SK-N-SH (cell line): Measurements from ENCODE around the gene IRF2. TPM values are rescaled to one million over a fixed set of nuclear protein-coding genes. Genes with fewer than 3 reads are reported as not detected.

Source experiments
- CTCF ChIA-PET: fragments of 300-600, 350-600 bp; formaldehyde crosslinking; extraction: SDS; loops from one replicate; lab custom pipeline; 2021; lab: Yijun Ruan, JAX
- POLR2A ChIA-PET: fragments of 350-600 bp; sonication (Branson Sonifier 250); formaldehyde crosslinking; extraction: SDS; loops from one replicate; lab custom pipeline; 2020; ENCODE audit warnings: antibody characterized with exemption, inconsistent platforms; lab: Yijun Ruan, JAX
- DNase-seq: peaks from one replicate; pipeline ENCODE4 v3.0.0; 2012
- H2AFZ ChIP-seq: fragments of 200-600 bp; sonication (generic); 2 replicates; pipeline ENCODE4 v1.8.1; 2016; ENCODE audit warnings: antibody characterized with exemption, mild to moderate bottlenecking, low read depth
- H3F3A ChIP-seq: fragments of 200-600 bp; sonication (generic); replicated peaks from 2 replicates; pipeline ENCODE3; 2016; ENCODE audit warnings: antibody characterized with exemption, mild to moderate bottlenecking; ENCODE audit not compliant: insufficient read depth
- H3K27ac ChIP-seq, 2 experiments: fragments of 200-500 bp in 1 of 2; fragments of 200-600 bp in 1 of 2; sonication (Bioruptor generic) in 1 of 2; sonication (generic), shearing (Covaris generic) in 1 of 2; 2 replicates each; pipeline versions ENCODE4 v1.5.1 to v1.6.1; 2014 to 2016; ENCODE audit warnings: low read depth in 2 of 2, inconsistent platforms in 1 of 2, low read length in 1 of 2, mild to moderate bottlenecking in 1 of 2, mixed read lengths in 1 of 2
- H3K27me3 ChIP-seq: fragments of 200-600 bp; sonication (generic), shearing (Covaris generic); 2 replicates; pipeline ENCODE4 v1.6.1; 2016; ENCODE audit warnings: mixed run types; ENCODE audit not compliant: insufficient read depth
- H3K36me3 ChIP-seq, 2 experiments: fragments of 200-500 bp in 1 of 2; fragments of 200-600 bp in 1 of 2; sonication (Bioruptor generic) in 1 of 2; sonication (generic) in 1 of 2; replicated peaks in 1 of 2; 2 replicates each; pipeline versions ENCODE3 to v1.5.1; 2014 to 2016; ENCODE audit warnings: low read length in 1 of 2, mild to moderate bottlenecking in 1 of 2; ENCODE audit not compliant: insufficient read depth in 2 of 2, control insufficient read depth in 1 of 2
- H3K4me1 ChIP-seq, 2 experiments: fragments of 200-500 bp in 1 of 2; fragments of 200-600 bp in 1 of 2; sonication (Bioruptor generic) in 1 of 2; sonication (generic), shearing (Covaris generic) in 1 of 2; 2 replicates each; pipeline versions ENCODE4 v1.5.1 to v1.6.1; 2014 to 2016; ENCODE audit warnings: low read depth in 1 of 2, low read length in 1 of 2, mixed run types in 1 of 2; ENCODE audit not compliant: insufficient read depth in 2 of 2, control insufficient read depth in 1 of 2
- H3K4me2 ChIP-seq: fragments of 200-600 bp; sonication (generic), shearing (Covaris generic); 2 replicates; pipeline ENCODE4 v1.6.1; 2017; ENCODE audit warnings: mixed run types
- H3K4me3 ChIP-seq, 2 experiments: fragments of 200-500 bp in 1 of 2; fragments of 200-600 bp in 1 of 2; sonication (Bioruptor generic) in 1 of 2; sonication (generic), shearing (Covaris generic) in 1 of 2; 2 replicates each; pipeline versions ENCODE4 v1.5.1 to v1.8.1; 2014 to 2016; ENCODE audit warnings: low read depth in 2 of 2, inconsistent platforms in 1 of 2, low read length in 1 of 2, mild to moderate bottlenecking in 1 of 2, mixed read lengths in 1 of 2, moderate library complexity in 1 of 2
- H3K79me2 ChIP-seq: fragments of 200-600 bp; sonication (generic); 2 replicates; pipeline ENCODE4 v1.8.1; 2017; ENCODE audit warnings: mild to moderate bottlenecking; ENCODE audit not compliant: insufficient read depth
- H3K9ac ChIP-seq: fragments of 200-600 bp; sonication (generic); 2 replicates; pipeline ENCODE4 v1.6.1; 2017; ENCODE audit warnings: mixed run types
- H3K9me2 ChIP-seq: fragments of 200-600 bp; sonication (generic); 2 replicates; pipeline ENCODE4 v1.6.1; 2017; ENCODE audit warnings: mixed run types
- H3K9me3 ChIP-seq: fragments of 200-600 bp; sonication (generic); 2 replicates; pipeline ENCODE4 v1.6.1; 2017; ENCODE audit warnings: mixed run types, mild to moderate bottlenecking, moderate library complexity
- H4K20me1 ChIP-seq: fragments of 200-600 bp; sonication (generic); 2 replicates; pipeline ENCODE4 v1.6.1; 2017; ENCODE audit warnings: mild to moderate bottlenecking, mixed run types; ENCODE audit not compliant: insufficient read depth
- CHD2 ChIP-seq: fragments of 150-350 bp; IDR thresholded peaks from 2 replicates; pipeline ENCODE4 v1.6.1; 2018; ENCODE audit warnings: low read length; ENCODE audit not compliant: partially characterized antibody
- CTCF ChIP-seq: fragments of 200-600 bp; sonication (generic); IDR thresholded peaks from 2 replicates; pipeline ENCODE4 v1.6.1; 2017; ENCODE audit warnings: antibody characterized with exemption, mild to moderate bottlenecking, moderate library complexity
- ELF1 ChIP-seq: IDR thresholded peaks from 2 replicates; pipeline ENCODE4 v1.4.0; 2012
- EP300 ChIP-seq, 2 experiments: IDR thresholded peaks; 2 replicates each; pipeline versions ENCODE4 v1.4.0 to v1.6.1; 2012; ENCODE audit warnings: borderline replicate concordance in 1 of 2, low read depth in 1 of 2, low read length in 1 of 2
- EZH2phosphoT487 ChIP-seq: fragments of 200-600 bp; sonication (generic); IDR thresholded peaks from 2 replicates; pipeline ENCODE4 v1.6.1; 2017; ENCODE audit warnings: low read depth, mixed run types, mild to moderate bottlenecking, antibody characterized with exemption, moderate library complexity, borderline replicate concordance
- FOSL2 ChIP-seq: IDR thresholded peaks from 2 replicates; pipeline ENCODE4 v1.4.0; 2012; ENCODE audit warnings: low read depth, mild to moderate bottlenecking, moderate library complexity, borderline replicate concordance
- FOXM1 ChIP-seq: IDR thresholded peaks from 2 replicates; pipeline ENCODE4 v1.4.0; 2012; ENCODE audit warnings: low read depth, mild to moderate bottlenecking
- GABPA ChIP-seq: IDR thresholded peaks from 2 replicates; pipeline ENCODE4 v1.4.0; 2012; ENCODE audit warnings: low read depth, mild to moderate bottlenecking
- JUND ChIP-seq: IDR thresholded peaks from 2 replicates; pipeline ENCODE4 v1.4.0; 2012
- MEF2A ChIP-seq: IDR thresholded peaks from 2 replicates; pipeline ENCODE4 v1.4.0; 2012; ENCODE audit warnings: low read depth, borderline replicate concordance
- MXI1 ChIP-seq: IDR thresholded peaks from 2 replicates; pipeline ENCODE4 v1.6.1; 2012; ENCODE audit warnings: mild to moderate bottlenecking, low read depth, low read length, improper control_type of control experiment
- NFIC ChIP-seq: IDR thresholded peaks from 2 replicates; pipeline ENCODE4 v1.4.0; 2012; ENCODE audit warnings: borderline replicate concordance
- PBX3 ChIP-seq: IDR thresholded peaks from 2 replicates; pipeline ENCODE4; 2012
- POLR2AphosphoS5 ChIP-seq: IDR thresholded peaks from 2 replicates; pipeline ENCODE4 v1.6.1; 2012; ENCODE audit warnings: low read depth, low read length
- RAD21 ChIP-seq: IDR thresholded peaks from 2 replicates; pipeline ENCODE4 v1.6.1; 2012; ENCODE audit warnings: mild to moderate bottlenecking, low read length
- RCOR1 ChIP-seq: fragments of 150-350 bp; IDR thresholded peaks from 2 replicates; pipeline ENCODE4 v1.6.1; 2017; ENCODE audit warnings: antibody characterized with exemption, low read length
- RFX5 ChIP-seq: IDR thresholded peaks from 2 replicates; pipeline ENCODE4 v1.6.1; 2012; ENCODE audit warnings: mild to moderate bottlenecking, improper control_type of control experiment, low read length
- TAF1 ChIP-seq: IDR thresholded peaks from 2 replicates; pipeline ENCODE4 v1.6.1; 2012; ENCODE audit warnings: low read depth, mild to moderate bottlenecking, low read length, moderate library complexity, borderline replicate concordance
- TCF12 ChIP-seq: IDR thresholded peaks from 2 replicates; pipeline ENCODE4 v1.4.0; 2012
- TEAD4 ChIP-seq: IDR thresholded peaks from 2 replicates; pipeline ENCODE4 v1.4.0; 2012; ENCODE audit warnings: mild to moderate bottlenecking, borderline replicate concordance; ENCODE audit not compliant: insufficient read depth
- USF1 ChIP-seq: IDR thresholded peaks from 2 replicates; pipeline ENCODE4 v1.4.0; 2012; ENCODE audit warnings: low read depth, borderline replicate concordance
- USF2 ChIP-seq: fragments of 150-350 bp; IDR thresholded peaks from 2 replicates; pipeline ENCODE4 v1.6.1; 2017; ENCODE audit warnings: antibody characterized with exemption, low read length, low read depth, borderline replicate concordance
- YY1 ChIP-seq: IDR thresholded peaks from 2 replicates; pipeline ENCODE4 v1.4.0; 2012; ENCODE audit warnings: low read depth, mild to moderate bottlenecking
- ZBTB33 ChIP-seq: IDR thresholded peaks from 2 replicates; pipeline ENCODE4 v1.4.0; 2012; ENCODE audit warnings: low read depth, borderline replicate concordance
- WGBS: methylation state at CpG from one replicate; pipeline ENCODE4 v1.1.6; 2017; ENCODE audit warnings: low lambda C conversion rate; 5-methylcytosine and 5-hydroxymethylcytosine counted together
- polyA plus RNA-seq, 3 experiments: library from polyadenylated mRNA; depleted of rRNA; stranded (reverse); fragments of >200 nt; gene quantifications; 2 replicates each; pipeline ENCODE4 v1.2.3, GENCODE V29; 2012

The IRF2 gene
- polyA plus RNA-seq, 1 of the 3 experiments (the other 2 are of a cell fraction), result 23.3 TPM

- no peak for TF ChIP-seq USF1
Measured at GRCh38 chr4:184355857-184356256, 118.5 kb downstream of the IRF2 start (continued).

GRCh38 chr4:184355111-184355604 is 119.2 kb downstream of the IRF2 start:
- ChIA-PET CTCF (interaction anchor here (1.1 kb wide), 1 partner anchor 45 kb away, joined by 3 read pairs; no protein-coding TSS in a partner anchor), POLR2A (no interaction called here)
- H2AFZ ChIP-seq, result peak overlapping the region; percentile 76
- peak overlapping the region; percentile 42 for H3K4me2 ChIP-seq
- no peaks in the 10 kb centered on the region for H3K9me3 ChIP-seq
- WGBS, result 8% methylated on average over 1 of the region's 2 CpGs
- H3K4me3 ChIP-seq, result no peak overlapping the region
- no peaks in the 10 kb centered on the region for H3K27me3 ChIP-seq
- H3K27ac ChIP-seq, result peak overlapping the region; percentile 47 to 56
- no peaks in the 10 kb centered on the region for H3K36me3 ChIP-seq
- no peaks in the 10 kb centered on the region for H4K20me1 ChIP-seq
- H3K9me2 ChIP-seq, result no peaks in the 10 kb centered on the region
- no peaks in the 10 kb centered on the region for H3K79me2 ChIP-seq
- peak; percentile 48 for DNase-seq
- H3K4me1 ChIP-seq, result peaks cover 4 to 21% of the 10 kb centered on the region in 2 experiments; a peak in 2 of 4 replicates
- no peaks in the 10 kb centered on the region for H3F3A ChIP-seq
- H3K9ac ChIP-seq, result no peak overlapping the region; the same call in 1 of the 2 replicates
- TF ChIP-seq CTCF (no peak), GABPA (peak; percentile 67), RAD21 (no peak), JUND (peak; percentile 30; the same call in 1 of the 2 replicates), EZH2phosphoT487 (no peak), USF2 (no peak), TAF1 (no peak), TCF12 (peak; percentile 86), ELF1 (peak; percentile 83), MEF2A (no peak), FOXM1 (no peak), EP300 (IDR thresholded peaks at IDR 0.05; ENCODE audit: borderline replicate concordance in 1 of 2, low read depth in 1 of 2, low read length in 1 of 2) (peak; percentile 28 to 55; a peak in 1 of 4 replicates), FOSL2 (peak; percentile 42; the same call in 1 of the 2 replicates), NFIC (peak; percentile 93), RFX5 (no peak), RCOR1 (0 out of 2 replicates have a peak, but pooled peaks have one; percentile 21), ZBTB33 (no peak), TEAD4 (0 out of 2 replicates have a peak, but pooled peaks have one; percentile 16), PBX3 (peak; percentile 72), CHD2 (no peak), YY1 (no peak), MXI1 (peak; percentile 33; the same call in 1 of the 2 replicates), POLR2AphosphoS5 (peak; percentile 69; the same call in 1 of the 2 replicates)
